Measurements from ENCODE around the gene KHDC3L.

Gene KHDC3L

GRCh38 chr6:73362358-73362757, at the start of gene KHDC3L:
KHDC3L (plus strand) TSS chr6:73362658; CDS start chr6:73362730, 72 bp downstream.
- DNase-seq: no peak

GRCh38 chr6:73314577-73315492, 47.6 kb upstream of the KHDC3L start:
- no peak for DNase-seq

GRCh38 chr6:73323323-73323722, 39.1 kb upstream of the KHDC3L start:
- DNase-seq: no peak

GRCh38 chr6:73325656-73326055, 36.8 kb upstream of the KHDC3L start:
- no peak for DNase-seq

GRCh38 chr6:73328790-73329189, 33.7 kb upstream of the KHDC3L start:
- no peak for DNase-seq

- no peak for DNase-seq
These were observed 33.3 kb upstream of the KHDC3L start for GRCh38 chr6:73329201-73329600.

GRCh38 chr6:73339340-73339739, 23.1 kb upstream of the KHDC3L start:
- no peak for DNase-seq

GRCh38 chr6:73340048-73340447, 22.4 kb upstream of the KHDC3L start:
- DNase-seq: no peak

- DNase-seq: no peak
These were observed 21.1 kb upstream of the KHDC3L start for GRCh38 chr6:73341335-73341734.

- DNase-seq: no peak
These were observed 20.3 kb upstream of the KHDC3L start for GRCh38 chr6:73342174-73342573.

GRCh38 chr6:73343164-73343563, 19.3 kb upstream of the KHDC3L start:
- no peak for DNase-seq

GRCh38 chr6:73348550-73349204, 13.8 kb upstream of the KHDC3L start:
- no peak for DNase-seq

- no peak for DNase-seq
These were observed 13.1 kb upstream of the KHDC3L start for GRCh38 chr6:73349311-73349710.

- DNase-seq: no peak
These were observed 8.5 kb upstream of the KHDC3L start, which contains the start of gene DPPA5 for GRCh38 chr6:73353636-73354593. DPPA5 (minus strand) TSS chr6:73354276; CDS start chr6:73354225, 51 bp downstream.

- DNase-seq: no peak
These were observed 545 bp downstream of the KHDC3L start for GRCh38 chr6:73362869-73363536.

- no peak for DNase-seq
These were observed 1.0 kb downstream of the KHDC3L start for GRCh38 chr6:73363537-73363875.

- no peak for DNase-seq
These were observed 1.7 kb downstream of the KHDC3L start for GRCh38 chr6:73364121-73364520.

- no peak for DNase-seq
These were observed 2.1 kb downstream of the KHDC3L start for GRCh38 chr6:73364549-73364948.

- no peak for DNase-seq
These were observed 5.4 kb downstream of the KHDC3L start for GRCh38 chr6:73367761-73368355.

GRCh38 chr6:73368675-73369074, 6.2 kb downstream of the KHDC3L start:
- DNase-seq: no peak

- no peak for DNase-seq
These were observed 6.7 kb downstream of the KHDC3L start for GRCh38 chr6:73369157-73369556.

GRCh38 chr6:73369563-73369962, 7.1 kb downstream of the KHDC3L start, which contains the start of gene OOEP:
OOEP (minus strand) TSS chr6:73369897; CDS start chr6:73369792, 105 bp downstream.
- no peak for DNase-seq

All from activated CD8-positive, alpha-beta memory T cell treated with anti-CD3 and anti-CD28 coated beads, Interleukin-2, amount 50 U/mL, for 4 hours (primary cell).